Endothelial cell of umbilical vein (primary cell): ENCODE measurements around the gene CD226. TPM values are rescaled to one million over a fixed set of nuclear protein-coding genes. Genes with fewer than 3 reads are reported as not detected.

ENCODE experiments used
- BruUV-seq: library from RNA; stranded (reverse); fragments of 400-500 nt; replicated peaks from 2 replicates; lab custom pipeline; 2021; lab: Mats Ljungman, UMichigan
- CTCF ChIA-PET: fragments of 300-600, 350-600 bp; sonication (Branson Sonifier 250); formaldehyde crosslinking; loops from one replicate; lab custom pipeline; 2021; ENCODE audit warnings: antibody characterized with exemption, inconsistent platforms; lab: Charles Lee
- POLR2A ChIA-PET: fragments of 300-600, 350-600 bp; sonication (Branson Sonifier 250); formaldehyde crosslinking; loops from one replicate; lab custom pipeline; 2021; ENCODE audit warnings: antibody characterized with exemption, inconsistent platforms; lab: Charles Lee
- DNase-seq: peaks from one replicate; pipeline ENCODE4 v3.0.0-alpha.2; 2011; ENCODE audit warnings: low read depth, low spot score
- FAIRE-seq: peaks from 2 replicates; lab custom pipeline; 2011; peaks lifted over from hg19 to GRCh38; lab: Jason Lieb, UNC
- H2AFZ ChIP-seq: 2 replicates; pipeline ENCODE4 v1.6.0; 2012; ENCODE audit warnings: low read depth, low read length, control low read depth, inconsistent platforms
- H3K27ac ChIP-seq: 2 replicates; pipeline ENCODE4 v1.5.1; 2011; ENCODE audit warnings: low read depth, mild to moderate bottlenecking, control low read depth, low read length, moderate library complexity; ENCODE audit not compliant: insufficient read depth
- H3K27me3 ChIP-seq, 2 experiments: 2 replicates each; pipeline versions ENCODE4 v1.6.0 to v1.6.1; 2011; ENCODE audit warnings: low read length in 2 of 2, mixed read lengths in 1 of 2; ENCODE audit not compliant: control insufficient read depth in 2 of 2, insufficient read depth in 2 of 2
- H3K36me3 ChIP-seq, 2 experiments: 2 replicates in 1 of 2; 3 replicates in 1 of 2; pipeline ENCODE4 v1.5.1; 2011; ENCODE audit warnings: low read length in 2 of 2, mild to moderate bottlenecking in 1 of 2, moderate library complexity in 1 of 2; ENCODE audit not compliant: control insufficient read depth in 2 of 2, insufficient read depth in 2 of 2; ENCODE audit errors: extremely low read depth in 1 of 2
- H3K4me1 ChIP-seq: 3 replicates; pipeline ENCODE4 v1.5.1; 2011; ENCODE audit warnings: mild to moderate bottlenecking, low read length; ENCODE audit not compliant: control insufficient read depth, insufficient read depth; ENCODE audit errors: extremely low read depth
- H3K4me2 ChIP-seq: 2 replicates; pipeline ENCODE4 v1.6.1; 2011; ENCODE audit warnings: low read length, control low read depth, mixed read lengths; ENCODE audit not compliant: insufficient read depth
- H3K4me3 ChIP-seq, 3 experiments: fragments of 200-600 bp in 1 of 3; sonication (generic), shearing (Covaris generic) in 1 of 3; replicated peaks in 1 of 3; 2 replicates each; pipeline ENCODE4 v1.5.1; 2011 to 2016; ENCODE audit warnings: control low read depth in 3 of 3, low read length in 3 of 3, mild to moderate bottlenecking in 2 of 3, inconsistent platforms in 1 of 3, low read depth in 1 of 3, moderate library complexity in 1 of 3; ENCODE audit not compliant: insufficient read depth in 1 of 3
- H3K79me2 ChIP-seq: 2 replicates; pipeline ENCODE4 v1.6.0; 2012; ENCODE audit warnings: low read length, inconsistent platforms; ENCODE audit not compliant: control insufficient read depth, insufficient read depth
- H3K9ac ChIP-seq: replicated peaks from 2 replicates; pipeline ENCODE3; 2011; ENCODE audit warnings: low read length, control low read depth; ENCODE audit not compliant: insufficient read depth; ENCODE audit errors: extremely low read depth
- H3K9me1 ChIP-seq: replicated peaks from 3 replicates; pipeline ENCODE4 v1.6.0; 2011; ENCODE audit warnings: mild to moderate bottlenecking, low read length; ENCODE audit not compliant: control insufficient read depth, insufficient read depth; ENCODE audit errors: extremely low read depth
- H3K9me3 ChIP-seq: replicated peaks from 2 replicates; pipeline ENCODE4 v1.5.1; 2012; ENCODE audit warnings: low read length, inconsistent platforms; ENCODE audit not compliant: control insufficient read depth, insufficient read depth
- H4K20me1 ChIP-seq: replicated peaks from 2 replicates; pipeline ENCODE3; 2011; ENCODE audit warnings: mild to moderate bottlenecking, low read length; ENCODE audit not compliant: control insufficient read depth, insufficient read depth; ENCODE audit errors: extremely low read depth
- EZH2 ChIP-seq: IDR thresholded peaks from 2 replicates; pipeline ENCODE4 v1.6.1; 2012; ENCODE audit warnings: borderline replicate concordance, low read depth, mild to moderate bottlenecking, moderate library complexity, low read length, inconsistent platforms; ENCODE audit not compliant: severe bottlenecking
- FOS ChIP-seq: IDR thresholded peaks from 2 replicates; pipeline ENCODE4 v1.6.1; 2011; ENCODE audit warnings: mild to moderate bottlenecking, low read length, moderate library complexity, borderline replicate concordance; ENCODE audit not compliant: insufficient read depth
- GATA2 ChIP-seq: IDR thresholded peaks from 2 replicates; pipeline ENCODE4 v1.7.0; 2011; ENCODE audit warnings: low read depth, mild to moderate bottlenecking, moderate library complexity, mixed read lengths, low read length; ENCODE audit not compliant: insufficient read length, insufficient read depth
- JUN ChIP-seq: IDR thresholded peaks from 2 replicates; pipeline ENCODE4 v1.6.1; 2011; ENCODE audit warnings: borderline replicate concordance, low read depth; ENCODE audit not compliant: insufficient read length, insufficient read depth
- MYC ChIP-seq: IDR thresholded peaks from one replicate; pipeline ENCODE4 v1.6.1; 2011; ENCODE audit warnings: mild to moderate bottlenecking, low read depth, low read length
- POLR2A ChIP-seq: IDR thresholded peaks from 2 replicates; pipeline ENCODE4 v1.6.1; 2012; ENCODE audit warnings: low read depth, mild to moderate bottlenecking, control low read depth, low read length
- POLR2AphosphoS5 ChIP-seq: IDR thresholded peaks from 2 replicates; pipeline ENCODE4 v1.6.1; 2012; ENCODE audit warnings: low read depth, mild to moderate bottlenecking, control low read depth, low read length, moderate library complexity; ENCODE audit not compliant: insufficient read depth
- dilution Hi-C: fragments of 300-500 bp; cut with MboI; formaldehyde crosslinking; loops from one replicate; pipeline ENCODE4 v1.15.0; 2019; ENCODE audit warnings: low sequenced_read_pairs; ENCODE audit not compliant: extremely low pct_ligation_motif_present
- intact Hi-C: fragments of 100-400 bp; cut with micrococcal nuclease; formaldehyde crosslinking; loops from one replicate; pipeline ENCODE4 v1.10.0; 2022
- polyA plus RNA-seq, 4 experiments: library from polyadenylated mRNA; depleted of rRNA in 3 of 4; stranded (reverse) in 3 of 4; unstranded in 1 of 4; fragments of >200 nt; gene quantifications; 2 replicates each; pipeline versions ENCODE4 v1.2.1 to v1.2.3, GENCODE V29; 2011 to 2012; ENCODE audit warnings: missing spikeins in 1 of 4
- total RNA-seq: library from RNA; stranded (reverse); gene quantifications from 2 replicates; pipeline ENCODE4 v1.2.3, GENCODE V29; 2021
- TF ChIP-seq, protein P1 (sequence below): IDR thresholded peaks from 2 replicates; pipeline ENCODE4 v1.6.1; 2011; ENCODE audit not compliant: insufficient read depth, insufficient read length
- TF ChIP-seq, protein P2 (sequence below), 2 donors: IDR thresholded peaks; 1 replicate in 1 of 2; 2 replicates in 1 of 2; pipeline ENCODE4 v1.5.1; 2011; ENCODE audit warnings: low read length in 2 of 2, mild to moderate bottlenecking in 2 of 2, moderate library complexity in 2 of 2, control low read depth in 1 of 2, inconsistent platforms in 1 of 2, low read depth in 1 of 2; ENCODE audit not compliant: insufficient read depth in 1 of 2; ENCODE audit errors: extremely low read depth in 1 of 2

CD226 gene
- total and polyA plus RNA-seq, 2 donors (not counting 3 experiments of a cell fraction or from before 2014, with no cell fraction given) = 0.20 TPM; not detected in 1

GRCh38 chr18:69969491-69969890 lies 21.8 kb upstream of the CD226 start:
- H2AFZ ChIP-seq = no peak overlapping the region
- no TSS peak for BruUV-seq
- dilution Hi-C loops = no loop called here
- FAIRE-seq (no peak), DNase-seq (no peak)
- ChIA-PET POLR2A (no interaction called here), CTCF (no interaction called here)
- H3K27me3 ChIP-seq = no peaks in the 10 kb centered on the region
- H3K4me3 ChIP-seq = no peak overlapping the region
- no peaks in the 10 kb centered on the region for H3K9me3 ChIP-seq
- H3K4me1 ChIP-seq = no peaks in the 10 kb centered on the region
- H3K79me2 ChIP-seq = no peaks in the 10 kb centered on the region
- no peaks in the 10 kb centered on the region for H4K20me1 ChIP-seq
- no peak overlapping the region for H3K27ac ChIP-seq
- no peak overlapping the region for H3K9ac ChIP-seq
- intact Hi-C loops = no loop called here
- no peaks in the 10 kb centered on the region for H3K36me3 ChIP-seq
- TF ChIP-seq FOS (no peak), MYC (no peak), EZH2 (no peak), POLR2A (no peak), POLR2AphosphoS5 (no peak), GATA2 (no peak), JUN (no peak)
- TF ChIP-seq, protein P1, sequence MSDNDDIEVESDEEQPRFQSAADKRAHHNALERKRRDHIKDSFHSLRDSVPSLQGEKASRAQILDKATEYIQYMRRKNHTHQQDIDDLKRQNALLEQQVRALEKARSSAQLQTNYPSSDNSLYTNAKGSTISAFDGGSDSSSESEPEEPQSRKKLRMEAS = no peak
- TF ChIP-seq, protein P2, sequence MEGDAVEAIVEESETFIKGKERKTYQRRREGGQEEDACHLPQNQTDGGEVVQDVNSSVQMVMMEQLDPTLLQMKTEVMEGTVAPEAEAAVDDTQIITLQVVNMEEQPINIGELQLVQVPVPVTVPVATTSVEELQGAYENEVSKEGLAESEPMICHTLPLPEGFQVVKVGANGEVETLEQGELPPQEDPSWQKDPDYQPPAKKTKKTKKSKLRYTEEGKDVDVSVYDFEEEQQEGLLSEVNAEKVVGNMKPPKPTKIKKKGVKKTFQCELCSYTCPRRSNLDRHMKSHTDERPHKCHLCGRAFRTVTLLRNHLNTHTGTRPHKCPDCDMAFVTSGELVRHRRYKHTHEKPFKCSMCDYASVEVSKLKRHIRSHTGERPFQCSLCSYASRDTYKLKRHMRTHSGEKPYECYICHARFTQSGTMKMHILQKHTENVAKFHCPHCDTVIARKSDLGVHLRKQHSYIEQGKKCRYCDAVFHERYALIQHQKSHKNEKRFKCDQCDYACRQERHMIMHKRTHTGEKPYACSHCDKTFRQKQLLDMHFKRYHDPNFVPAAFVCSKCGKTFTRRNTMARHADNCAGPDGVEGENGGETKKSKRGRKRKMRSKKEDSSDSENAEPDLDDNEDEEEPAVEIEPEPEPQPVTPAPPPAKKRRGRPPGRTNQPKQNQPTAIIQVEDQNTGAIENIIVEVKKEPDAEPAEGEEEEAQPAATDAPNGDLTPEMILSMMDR (IDR thresholded peaks at IDR 0.05; ENCODE audit: extremely low read depth in 1 of 2, insufficient read depth in 1 of 2, low read depth in 1 of 2, low read length in 2 of 2) = no peak
- no peaks in the 10 kb centered on the region for H3K9me1 ChIP-seq
- no peak overlapping the region for H3K4me2 ChIP-seq
